Thyroid gland (tissue), 4 donors: Measurements from ENCODE around the gene FGGY.

ENCODE experiments used
- CTCF ChIP-seq, 6 experiments: fragments of 200-600 bp in 3 of 6; fragments of 450-650 bp in 3 of 6; sonication (generic) in 3 of 6; IDR thresholded peaks; one replicate each; pipeline ENCODE4 v1.5.1; 2016 to 2019; ENCODE audit warnings: antibody characterized with exemption in 6 of 6, mild to moderate bottlenecking in 2 of 6, inconsistent platforms in 1 of 6, moderate library complexity in 1 of 6
- POLR2A ChIP-seq, 2 donors: fragments of 450-650 bp; IDR thresholded peaks; one replicate each; pipeline ENCODE4 v1.6.1; 2017; ENCODE audit warnings: antibody characterized with exemption in 2 of 2, mild to moderate bottlenecking in 2 of 2, moderate library complexity in 1 of 2

- no peak for TF ChIP-seq CTCF (IDR thresholded peaks at IDR 0.05)
- peak in 1 of 2 donors; percentile 4 for TF ChIP-seq POLR2A (IDR thresholded peaks at IDR 0.05)
Observed at GRCh38 chr1:59498640-59499039, 201.7 kb downstream of the FGGY start.
